ENCODE data around the gene PKMYT1.

GRCh38 chr16:3009568-3010390 is 29.5 kb upstream of the PKMYT1 start:
- TF ChIP-seq CTCF (conservative IDR thresholded peaks at IDR 0.05; ENCODE audit: low read depth in 2 of 2) (no peak), CREB1 (CRISPR knock-in tag; IDR thresholded peaks at IDR 0.05; ENCODE audit: low read depth) (0 out of 2 replicates have a peak, but pooled peaks have one; percentile 17), EZH2 (IDR thresholded peaks at IDR 0.05; ENCODE audit: low read depth, unreplicated experiment) (no peak), JUNB (IDR thresholded peaks at IDR 0.05; ENCODE audit: unreplicated experiment) (no peak), POLR2AphosphoS5 (IDR thresholded peaks at IDR 0.05; ENCODE audit: low read depth) (peak; percentile 64; the same call in 1 of the 2 replicates), ZNF331 (CRISPR knock-in tag; IDR thresholded peaks at IDR 0.05; ENCODE audit: low read depth) (no peak), REST (IDR thresholded peaks at IDR 0.05; ENCODE audit: unreplicated experiment) (peak; percentile 33), EZH2phosphoT487 (IDR thresholded peaks at IDR 0.05; ENCODE audit: unreplicated experiment) (no peak), ETS1 (IDR thresholded peaks at IDR 0.05) (0 out of 2 replicates have a peak, but pooled peaks have one; percentile 17), ZNF462 (CRISPR knock-in tag; IDR thresholded peaks at IDR 0.05) (no peak), ZNF114 (CRISPR knock-in tag; IDR thresholded peaks at IDR 0.05) (no peak)

Data from GM23338 (cell line).